Measurements from ENCODE around the gene FSIP1. TPM values are rescaled to one million over a fixed set of nuclear protein-coding genes. Genes with fewer than 3 reads are reported as not detected.

Gene FSIP1
- total RNA-seq, 1 donor from 2014 or later, result 0.96 TPM

GRCh38 chr15:39583596-39584265, 198.9 kb downstream of the FSIP1 start:
- no peak overlapping the region for H3K27ac ChIP-seq

GRCh38 chr15:39582977-39583595, 199.6 kb downstream of the FSIP1 start:
- H3K4me1 ChIP-seq, result peaks cover 7% of the 10 kb centered on the region
- intact Hi-C loops (cut with DNase I), result loop anchor here (5.0 to 10.0 kb wide), 2 partner anchors 411 to 768 kb away; no protein-coding TSS in a partner anchor
- H3K4me3 ChIP-seq, result peak overlapping the region; percentile 60
- no peak for TF ChIP-seq CTCF (IDR thresholded peaks at IDR 0.05)
- peak overlapping the region; percentile 91 for H3K27ac ChIP-seq
- peaks cover 59% of the 10 kb centered on the region for H3K36me3 ChIP-seq
- no peaks in the 10 kb centered on the region for H3K9me3 ChIP-seq
- DNase-seq, result no peak
- no peaks in the 10 kb centered on the region for H3K27me3 ChIP-seq
- ATAC-seq, result no peak

More at GRCh38 chr15:39583596-39584265, 198.9 kb downstream of the FSIP1 start:
- intact Hi-C loops (cut with DNase I), result loop anchor here (5.0 to 10.0 kb wide), 2 partner anchors 411 to 769 kb away; no protein-coding TSS in a partner anchor
- no peaks in the 10 kb centered on the region for H3K9me3 ChIP-seq
- no peaks in the 10 kb centered on the region for H3K27me3 ChIP-seq
- ATAC-seq (no peak), DNase-seq (no peak)
- peaks cover 65% of the 10 kb centered on the region for H3K36me3 ChIP-seq
- H3K4me3 ChIP-seq, result peak overlapping the region; percentile 60
- peak; percentile 29 for TF ChIP-seq CTCF (IDR thresholded peaks at IDR 0.05)
- peaks cover 7% of the 10 kb centered on the region for H3K4me1 ChIP-seq

GRCh38 chr15:39582286-39582976, 200.2 kb downstream of the FSIP1 start:
- TF ChIP-seq CTCF (IDR thresholded peaks at IDR 0.05), result no peak
- peak overlapping the region; percentile 60 for H3K4me3 ChIP-seq
- H3K9me3 ChIP-seq, result no peaks in the 10 kb centered on the region
- H3K27me3 ChIP-seq, result no peaks in the 10 kb centered on the region
- DNase-seq, result no peak
- H3K36me3 ChIP-seq, result peaks cover 52% of the 10 kb centered on the region
- H3K27ac ChIP-seq, result peak overlapping the region; percentile 91
- no peak for ATAC-seq
- intact Hi-C loops (cut with DNase I), result loop anchor here (5.0 to 10.0 kb wide), 2 partner anchors 410 to 768 kb away; no protein-coding TSS in a partner anchor
- H3K4me1 ChIP-seq, result peaks cover 7% of the 10 kb centered on the region

GRCh38 chr15:39581793-39582285, 200.8 kb downstream of the FSIP1 start:
- ATAC-seq (peak; percentile 58), DNase-seq (peak; percentile 80)
- Histone ChIP-seq H3K36me3 (peaks cover 46% of the 10 kb centered on the region), H3K27ac (peak overlapping the region; percentile 91), H3K4me1 (peaks cover 7% of the 10 kb centered on the region), H3K4me3 (peak overlapping the region; percentile 60), H3K27me3 (no peaks in the 10 kb centered on the region), H3K9me3 (no peaks in the 10 kb centered on the region)
- TF ChIP-seq CTCF (IDR thresholded peaks at IDR 0.05), result peak; percentile 46
- intact Hi-C loops (cut with DNase I), result loop anchor here (5.0 to 10.0 kb wide), 2 partner anchors 410 to 767 kb away; no protein-coding TSS in a partner anchor

- peaks cover 41% of the 10 kb centered on the region for H3K36me3 ChIP-seq
- intact Hi-C loops (cut with DNase I), result loop anchor here (5.0 to 10.0 kb wide), 2 partner anchors 409 to 767 kb away; no protein-coding TSS in a partner anchor
- no peak for TF ChIP-seq CTCF (IDR thresholded peaks at IDR 0.05)
- peaks cover 7% of the 10 kb centered on the region for H3K4me1 ChIP-seq
- no peak for ATAC-seq
- no peaks in the 10 kb centered on the region for H3K9me3 ChIP-seq
- H3K27me3 ChIP-seq, result no peaks in the 10 kb centered on the region
- peak overlapping the region; percentile 91 for H3K27ac ChIP-seq
- DNase-seq, result no peak
- peak overlapping the region; percentile 60 for H3K4me3 ChIP-seq
Observed at GRCh38 chr15:39581242-39581792, 201.3 kb downstream of the FSIP1 start.

Data from upper lobe of right lung (tissue), 1 donor.